Stimulated activated CD4-positive, alpha-beta T cell treated with anti-CD3 and anti-CD28 coated beads, Interleukin-15, amount 100 ng/mL, for 1 hour (primary cell): ENCODE measurements around the gene U2SURP.
"Not testable (repeated sequence)": the region's sequence is repeated elsewhere in the genome, so short reads cannot be mapped to it uniquely, and the experiment has no call there.

ENCODE experiments used
- DNase-seq, 2 donors: peaks; one replicate each; pipeline ENCODE4 v3.0.0-alpha.2; 2020; ENCODE audit warnings: low read depth in 1 of 2, low spot score in 1 of 2

U2SURP gene

DNA sequence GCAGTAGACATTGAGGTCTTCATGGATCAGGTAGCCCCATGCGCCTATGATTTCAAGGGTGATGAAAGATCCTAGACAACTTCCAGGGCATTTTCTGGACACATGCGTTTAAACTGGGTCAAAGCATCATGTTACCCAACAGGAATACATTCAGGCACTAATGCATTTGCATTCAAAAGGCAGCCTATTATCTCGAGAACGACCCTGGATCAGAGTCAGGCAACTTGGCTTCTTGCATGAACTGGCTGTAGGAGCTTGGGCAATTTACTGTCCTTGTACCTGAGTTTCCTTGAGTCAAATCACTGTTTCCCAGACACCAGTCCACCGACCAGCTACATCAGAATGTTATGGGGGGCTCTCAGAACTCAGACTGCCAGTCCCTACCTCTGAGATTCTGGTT, 66.7 kb downstream of the U2SURP start:
- no peak for DNase-seq

GRCh38 chr3:143070977-143071551, 69.7 kb downstream of the U2SURP start:
- no peak for DNase-seq

DNA sequence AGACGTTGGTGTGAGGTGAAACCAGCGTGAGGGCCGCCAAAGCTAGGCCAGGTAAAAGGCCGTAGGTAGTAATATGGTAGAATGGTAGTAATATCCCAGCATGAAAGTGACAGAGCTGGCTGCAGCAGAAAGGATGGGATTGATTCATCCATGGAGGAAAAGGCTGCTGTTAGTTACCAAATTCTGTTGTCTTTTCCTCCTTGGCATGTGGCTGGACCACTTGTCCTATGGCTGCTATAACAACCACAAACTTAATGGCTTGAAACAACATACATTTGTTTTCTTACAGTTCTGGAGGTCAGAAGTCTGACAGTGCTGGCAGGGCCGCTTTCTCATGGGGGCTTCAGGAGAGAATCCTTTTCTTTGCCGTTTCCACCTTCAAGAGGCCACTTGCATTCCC, 70.4 kb downstream of the U2SURP start:
- no peak for DNase-seq

- not testable (repeated sequence) for DNase-seq
These were observed 71.1 kb downstream of the U2SURP start for GRCh38 chr3:143072298-143073020.

- DNase-seq: not testable (repeated sequence)
These were observed 72.2 kb downstream of the U2SURP start for GRCh38 chr3:143073541-143073940.

- DNase-seq: not testable (repeated sequence)
These were observed 72.6 kb downstream of the U2SURP start for GRCh38 chr3:143073983-143074382.

DNA sequence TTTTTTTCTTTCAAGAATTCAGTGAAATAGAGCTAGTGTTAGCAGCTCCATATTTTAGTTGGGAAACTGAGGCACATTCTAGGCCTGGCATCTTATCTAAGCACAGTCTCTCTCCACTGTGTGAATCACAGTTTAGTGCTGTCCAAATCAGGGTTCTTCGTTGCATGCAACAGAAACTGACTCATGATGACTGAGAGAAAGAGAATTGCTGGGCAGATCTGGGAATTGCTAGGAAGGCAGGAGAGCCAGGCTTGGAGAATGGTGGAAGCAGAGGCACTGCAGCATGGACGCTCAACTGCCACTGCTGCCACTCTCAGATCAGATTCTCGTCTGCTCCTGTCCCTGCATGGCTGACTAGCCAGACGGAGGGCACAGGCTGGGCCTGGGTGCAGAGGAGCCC, 77.5 kb downstream of the U2SURP start:
- no peak for DNase-seq

GRCh38 chr3:143080196-143080595, 78.8 kb downstream of the U2SURP start:
- DNase-seq: no peak

GRCh38 chr3:143081365-143081764, 80.0 kb downstream of the U2SURP start:
- no peak for DNase-seq

- DNase-seq: no peak
These were observed 80.7 kb downstream of the U2SURP start for GRCh38 chr3:143081844-143082778.

DNA sequence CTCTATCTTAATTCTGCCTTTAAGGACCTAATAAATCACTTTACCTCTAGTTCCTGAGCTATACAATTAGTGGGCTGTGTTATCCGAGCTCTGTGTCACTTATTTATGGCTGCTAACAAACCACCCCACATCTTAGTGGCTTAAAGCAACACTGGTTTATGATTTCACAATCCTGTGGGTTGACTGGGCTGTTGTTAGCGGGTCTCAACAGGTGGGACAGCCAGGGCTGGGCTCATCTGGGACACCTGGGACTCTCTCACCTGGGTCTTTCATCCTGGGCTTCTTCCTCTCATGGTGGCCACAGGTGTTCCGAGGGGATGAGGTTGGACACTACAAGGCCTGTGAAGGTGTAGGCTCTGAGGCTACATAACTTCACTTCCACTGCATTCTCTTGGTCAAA, 82.4 kb downstream of the U2SURP start:
- DNase-seq: no peak

DNA sequence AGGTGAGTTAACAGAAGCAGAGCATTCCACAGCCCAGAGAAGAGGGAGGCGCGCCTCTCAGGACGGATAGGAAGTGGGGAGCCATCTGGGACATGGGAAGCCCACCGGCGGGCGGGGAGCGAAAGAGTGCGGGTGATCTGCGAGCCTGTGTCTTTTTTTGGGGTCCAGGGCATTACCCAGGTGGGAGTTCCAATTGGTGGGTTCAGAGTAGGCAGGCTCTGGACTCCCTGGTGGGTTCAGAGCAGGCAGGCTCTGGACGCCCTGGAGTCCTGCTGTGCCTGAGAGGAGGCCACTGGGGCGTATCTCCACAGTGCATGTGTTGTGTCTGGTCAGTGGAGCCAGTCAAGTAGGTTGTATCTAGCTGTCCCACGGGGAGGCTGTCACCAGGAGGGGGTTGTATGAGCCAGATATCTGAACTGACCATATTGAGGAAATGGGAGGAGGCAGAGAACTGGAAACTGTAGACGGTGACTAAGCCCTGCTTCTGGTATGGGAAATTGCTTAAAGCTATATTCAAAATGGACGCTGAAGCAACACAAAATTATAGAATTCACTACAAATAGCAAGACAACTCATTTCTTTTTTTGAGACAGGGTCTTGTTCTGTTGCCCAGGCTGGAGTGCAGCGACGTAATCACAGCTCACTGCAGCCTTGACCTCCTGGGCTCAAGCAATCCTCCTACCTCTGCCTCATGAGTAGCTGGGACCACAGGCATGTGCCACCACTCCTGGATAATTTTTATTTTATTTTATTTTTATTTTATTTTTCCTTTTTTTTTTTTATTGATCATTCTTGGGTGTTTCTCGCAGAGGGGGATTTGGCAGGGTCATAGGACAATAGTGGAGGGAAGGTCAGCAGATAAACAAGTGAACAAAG, 83.7 kb downstream of the U2SURP start:
- DNase-seq: no peak

DNA sequence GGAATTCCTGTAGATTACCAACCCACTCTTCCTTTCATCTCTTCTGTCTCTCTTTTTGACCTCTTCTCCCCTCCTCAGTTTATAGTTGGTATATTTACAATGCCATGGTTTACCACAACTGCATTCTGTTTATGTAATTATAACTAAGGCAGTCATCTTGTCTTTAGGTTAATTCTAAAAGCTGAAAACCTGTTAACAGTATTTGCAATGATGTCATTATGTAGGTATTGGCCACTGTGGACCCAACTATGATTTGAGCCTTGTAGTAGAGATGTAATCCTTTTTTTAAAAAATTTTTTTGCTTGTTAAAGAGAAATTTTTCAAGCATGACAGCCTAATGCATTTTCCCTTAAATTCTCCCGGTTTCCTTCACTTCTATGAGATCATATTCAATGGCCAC, 87.5 kb downstream of the U2SURP start:
- no peak for DNase-seq

- no peak for DNase-seq
These were observed 88.6 kb downstream of the U2SURP start for GRCh38 chr3:143089965-143090364.

DNA sequence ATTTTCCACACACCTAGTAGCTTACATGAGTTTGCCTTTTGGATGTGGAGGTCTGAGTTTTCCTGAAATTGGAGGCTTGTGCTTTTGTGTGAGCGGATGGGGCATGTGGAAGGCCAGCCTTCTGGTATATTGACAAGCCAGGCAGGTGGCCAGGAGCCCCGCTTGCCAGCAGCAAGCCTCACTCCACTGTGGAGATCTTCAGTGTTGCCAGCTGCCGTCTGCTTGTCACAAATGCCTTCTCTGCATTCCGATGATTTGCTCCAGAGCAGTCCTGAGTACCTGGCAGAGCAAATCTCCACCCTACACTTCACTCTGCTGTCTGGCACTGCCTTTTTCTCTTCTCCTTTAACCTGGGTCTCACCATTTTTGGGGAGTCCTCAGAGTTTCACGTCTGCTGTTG, 89.1 kb downstream of the U2SURP start:
- DNase-seq: no peak

DNA sequence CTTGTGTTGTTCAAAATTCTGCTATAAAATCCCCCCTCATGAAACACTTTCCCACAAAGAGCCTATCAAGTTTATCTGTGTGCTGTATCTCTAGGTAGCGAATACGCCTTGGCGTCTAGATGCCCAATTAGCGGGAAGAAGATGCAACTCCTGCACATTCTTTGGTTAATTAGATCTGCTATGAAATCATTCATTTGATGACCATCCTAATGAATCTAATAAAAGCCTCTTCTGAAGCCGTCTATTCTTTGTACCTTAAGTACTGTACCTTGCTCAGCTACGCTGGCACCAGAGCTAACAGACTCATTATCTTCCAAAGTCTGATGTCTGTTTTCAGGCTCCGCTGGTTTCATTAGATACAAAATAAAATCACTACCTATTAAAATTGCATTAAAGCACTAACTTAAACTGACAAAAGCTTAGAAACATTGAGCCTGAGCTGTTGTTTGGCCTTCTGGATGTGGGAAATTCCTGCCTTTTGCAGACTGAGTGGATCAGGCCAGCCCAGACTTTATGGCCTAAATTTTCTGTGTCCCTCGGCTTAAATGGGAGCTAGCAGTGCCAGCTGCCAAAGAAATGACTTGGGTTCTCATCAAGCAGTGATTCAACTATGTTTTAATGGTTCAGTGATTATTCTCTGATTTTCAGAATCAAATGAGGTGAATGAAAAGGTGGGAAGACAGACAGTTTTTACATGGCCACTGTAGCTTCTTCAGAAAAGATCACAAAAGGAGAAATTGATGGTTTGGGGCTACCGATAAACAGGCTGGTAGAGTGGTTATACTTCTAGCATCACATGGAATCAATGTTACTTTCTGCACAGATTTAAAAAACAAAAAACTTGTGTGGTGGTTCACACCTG, 89.8 kb downstream of the U2SURP start:
- no peak for DNase-seq

DNA sequence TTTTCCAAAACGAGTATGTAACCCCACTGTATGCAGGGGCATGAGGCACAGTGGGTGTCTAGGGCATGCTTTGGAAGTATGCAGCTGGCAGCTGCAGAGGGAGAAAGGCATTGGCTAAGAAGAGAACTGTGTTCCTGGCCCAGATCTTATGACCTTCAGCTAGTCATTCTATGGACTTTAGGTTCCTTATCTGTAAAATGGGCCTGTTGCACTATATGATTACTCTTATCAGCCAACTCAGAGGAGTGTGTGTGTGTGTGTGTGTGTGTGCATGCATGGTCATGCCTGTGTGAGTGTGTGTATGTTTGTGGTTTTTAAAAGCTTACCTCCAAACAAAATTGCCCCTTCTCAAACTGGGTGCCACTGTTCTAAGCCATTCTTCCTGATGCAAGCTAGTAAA, 90.8 kb downstream of the U2SURP start:
- DNase-seq: no peak

DNA sequence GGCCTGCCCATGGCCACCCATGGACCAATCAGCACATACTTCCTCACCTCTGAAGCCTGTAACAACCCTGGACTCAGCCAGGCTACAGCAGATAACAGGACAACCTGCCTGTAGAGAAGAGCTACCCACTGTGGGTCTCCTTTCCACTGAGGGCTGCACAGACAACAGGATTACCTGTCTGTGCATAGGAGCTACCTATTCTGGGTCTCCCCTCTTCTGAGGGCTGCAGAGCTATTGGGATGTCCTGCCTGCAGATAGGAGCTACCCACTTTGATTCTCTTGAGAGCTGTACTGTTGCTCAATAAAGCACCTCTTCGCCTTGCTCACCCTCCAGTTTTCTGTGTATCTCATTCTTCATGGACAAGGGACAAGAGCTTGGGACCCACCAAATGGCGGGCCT, 94.4 kb downstream of the U2SURP start:
- no peak for DNase-seq

GRCh38 chr3:143098032-143098764, 96.8 kb downstream of the U2SURP start:
- no peak for DNase-seq
